ENCODE results near the gene TRIM33. TPM values are rescaled to one million over a fixed set of nuclear protein-coding genes. Genes with fewer than 3 reads are reported as not detected.
"Not testable (repeated sequence)": the region's sequence is repeated elsewhere in the genome, so short reads cannot be mapped to it uniquely, and the experiment has no call there.

The TRIM33 gene
- total RNA-seq, 6 donors from 2014 or later: 27.9 to 92.2 (median 40.6) TPM

- no peaks in the 10 kb centered on the region for H3K27me3 ChIP-seq
- WGBS, 2 donors: 61 to 80% methylated on average over 2 of the region's 2 CpGs
- H3K4me1 ChIP-seq: peaks cover 0 to 6% (median 6%) of the 10 kb centered on the region in 4 donors
- peaks cover 0 to 21% (median 4%) of the 10 kb centered on the region in 4 donors for H3K36me3 ChIP-seq
- no peak overlapping the region for H3K4me3 ChIP-seq
- TF ChIP-seq CTCF (IDR thresholded peaks at IDR 0.05) (no peak), EP300 (IDR thresholded peaks at IDR 0.05) (no peak), POLR2A (IDR thresholded peaks at IDR 0.05) (no peak), POLR2AphosphoS5 (IDR thresholded peaks at IDR 0.05) (no peak)
- ATAC-seq (ENCODE audit: low FRiP score in 2 of 2) (no peak), DNase-seq (no peak)
- H3K9me3 ChIP-seq: no peaks in the 10 kb centered on the region
- H3K27ac ChIP-seq: no peak overlapping the region
Observed at GRCh38 chr1:114453361-114453784, 57.6 kb downstream of the TRIM33 start.

- Histone ChIP-seq H3K4me1 (no peaks in the 10 kb centered on the region), H3K27ac (no peak overlapping the region), H3K36me3 (peaks cover 0 to 17% (median 0%) of the 10 kb centered on the region in 4 donors), H3K27me3 (no peaks in the 10 kb centered on the region), H3K4me3 (no peak overlapping the region), H3K9me3 (no peaks in the 10 kb centered on the region)
- ATAC-seq (ENCODE audit: low FRiP score in 2 of 2) (no peak), DNase-seq (no peak)
- no peak for TF ChIP-seq CTCF (IDR thresholded peaks at IDR 0.05)
- 70 to 77% methylated on average over 3 of the region's 3 CpGs for WGBS, 2 donors
Observed at GRCh38 chr1:114448370-114449036, 62.5 kb downstream of the TRIM33 start.

GRCh38 chr1:114446198-114446597 is 64.8 kb downstream of the TRIM33 start:
- Histone ChIP-seq H3K27me3 (no peaks in the 10 kb centered on the region), H3K9me3 (no peaks in the 10 kb centered on the region), H3K36me3 (peaks cover 0 to 16% (median 0%) of the 10 kb centered on the region in 4 donors), H3K27ac (no peak overlapping the region), H3K4me3 (no peak overlapping the region), H3K4me1 (no peaks in the 10 kb centered on the region)
- ATAC-seq (ENCODE audit: low FRiP score in 2 of 2) (no peak), DNase-seq (no peak)
- TF ChIP-seq CTCF (IDR thresholded peaks at IDR 0.05) (no peak), POLR2A (IDR thresholded peaks at IDR 0.05) (no peak), POLR2AphosphoS5 (IDR thresholded peaks at IDR 0.05) (no peak), EP300 (IDR thresholded peaks at IDR 0.05) (no peak)
- WGBS, 2 donors: 97 to 100% methylated on average over 1 of the region's 1 CpG

GRCh38 chr1:114443226-114443625 is 67.8 kb downstream of the TRIM33 start:
- H3K36me3 ChIP-seq: peaks cover 0 to 21% (median 0%) of the 10 kb centered on the region in 4 donors
- H3K4me3 ChIP-seq; ATAC-seq (ENCODE audit: low FRiP score in 2 of 2); H3K9me3 ChIP-seq; H3K27me3 ChIP-seq; H3K27ac ChIP-seq; H3K4me1 ChIP-seq; DNase-seq: not testable (repeated sequence)
- WGBS, 2 donors: 97 to 98% methylated on average over 4 of the region's 4 CpGs

GRCh38 chr1:114441332-114441731 is 69.7 kb downstream of the TRIM33 start:
- Histone ChIP-seq H3K4me1 (no peaks in the 10 kb centered on the region), H3K4me3 (no peak overlapping the region), H3K9me3 (no peaks in the 10 kb centered on the region), H3K27me3 (no peaks in the 10 kb centered on the region), H3K36me3 (peaks cover 0 to 15% (median 0%) of the 10 kb centered on the region in 4 donors), H3K27ac (no peak overlapping the region)
- DNase-seq: no peak
- 91 to 93% methylated on average over 3 of the region's 3 CpGs for WGBS, 2 donors
- no peak for ATAC-seq (ENCODE audit: low FRiP score in 2 of 2)
- TF ChIP-seq POLR2AphosphoS5 (IDR thresholded peaks at IDR 0.05) (no peak), EP300 (IDR thresholded peaks at IDR 0.05) (no peak), POLR2A (IDR thresholded peaks at IDR 0.05) (no peak)

- Histone ChIP-seq H3K27me3 (no peaks in the 10 kb centered on the region), H3K36me3 (peaks cover 0 to 10% (median 0%) of the 10 kb centered on the region in 4 donors), H3K4me3 (no peak overlapping the region), H3K4me1 (no peaks in the 10 kb centered on the region), H3K9me3 (no peaks in the 10 kb centered on the region), H3K27ac (no peak overlapping the region)
- 91 to 93% methylated on average over 4 of the region's 4 CpGs for WGBS, 2 donors
- no peak for ATAC-seq (ENCODE audit: low FRiP score in 2 of 2)
- no peak for DNase-seq
- TF ChIP-seq CTCF (IDR thresholded peaks at IDR 0.05) (no peak), POLR2A (IDR thresholded peaks at IDR 0.05) (no peak), EP300 (IDR thresholded peaks at IDR 0.05) (no peak), POLR2AphosphoS5 (IDR thresholded peaks at IDR 0.05) (no peak)
Observed at GRCh38 chr1:114439369-114439768, 71.6 kb downstream of the TRIM33 start.
